HepG2 (cell line): ENCODE measurements around the gene VANGL2. TPM values are rescaled to one million over a fixed set of nuclear protein-coding genes. Genes with fewer than 3 reads are reported as not detected.

Experiments used
- ATAC-seq: fragments of 200-7000 bp; cut with Tn5 transposase; 3 replicates; pipeline ENCODE4 v1.9.1; 2020; ENCODE audit warnings: mild to moderate bottlenecking, moderate library complexity
- BruUV-seq: library from RNA; stranded (reverse); fragments of 400-500 nt; replicated peaks from 2 replicates; lab custom pipeline; 2021; lab: Mats Ljungman, UMichigan
- CTCF ChIA-PET: fragments of 300-600 bp; formaldehyde crosslinking; extraction: SDS; loops from one replicate; lab custom pipeline; 2021; ENCODE audit warnings: low total read pairs, inconsistent platforms, low intra/inter-chr PET ratio; lab: Yijun Ruan, JAX
- POLR2A ChIA-PET: fragments of 350-600 bp; sonication (Branson Sonifier 250); formaldehyde crosslinking; loops from one replicate; lab custom pipeline; 2020; ENCODE audit warnings: antibody characterized with exemption, inconsistent platforms; lab: Yijun Ruan, JAX
- DNase-seq: peaks from one replicate; pipeline ENCODE4 v3.0.0-alpha.2; 2015; ENCODE audit warnings: low spot score
- FAIRE-seq: peaks from 3 replicates; lab custom pipeline; 2011; peaks lifted over from hg19 to GRCh38; lab: Jason Lieb, UNC
- H2AFZ ChIP-seq: one replicate; pipeline ENCODE4 v1.6.1; 2011; ENCODE audit warnings: low read length, inconsistent platforms
- H3K27ac ChIP-seq: fragments of 300-600 bp; 3 replicates; pipeline ENCODE4 v1.8.0; 2011; ENCODE audit warnings: mixed run types, mild to moderate bottlenecking, mixed read lengths, low read length, inconsistent platforms; ENCODE audit not compliant: insufficient read depth; ENCODE audit errors: extremely low read length
- H3K27me3 ChIP-seq, 2 experiments: fragments of 200-600 bp in 1 of 2; 2 replicates in 1 of 2; 3 replicates in 1 of 2; pipeline versions ENCODE4 v1.6.0 to v1.8.0; 2011; ENCODE audit warnings: low read length in 2 of 2, mild to moderate bottlenecking in 2 of 2, moderate library complexity in 2 of 2, inconsistent platforms in 1 of 2; ENCODE audit not compliant: insufficient read depth in 2 of 2, control insufficient read depth in 1 of 2
- H3K36me3 ChIP-seq, 2 experiments: fragments of 200-600 bp in 1 of 2; replicated peaks in 1 of 2; 2 replicates in 1 of 2; 3 replicates in 1 of 2; pipeline versions ENCODE4 v1.5.1 to v1.8.0; 2011; ENCODE audit warnings: low read length in 2 of 2, inconsistent platforms in 1 of 2; ENCODE audit not compliant: insufficient read depth in 2 of 2, control insufficient read depth in 1 of 2
- H3K4me1 ChIP-seq: 2 replicates; pipeline ENCODE4 v1.5.1; 2012; ENCODE audit warnings: low read length, inconsistent platforms; ENCODE audit not compliant: insufficient read depth
- H3K4me2 ChIP-seq: 2 replicates; pipeline ENCODE4 v1.6.0; 2011; ENCODE audit warnings: low read depth, low read length, inconsistent platforms
- H3K4me3 ChIP-seq, 3 experiments: fragments of 200-600 bp in 1 of 3; sonication (generic), shearing (Covaris generic) in 1 of 3; replicated peaks in 1 of 3; 2 replicates each; pipeline ENCODE4 v1.5.1; 2011 to 2016; ENCODE audit warnings: low read length in 3 of 3, inconsistent platforms in 2 of 3, low read depth in 2 of 3, mild to moderate bottlenecking in 2 of 3, control low read depth in 1 of 3, mixed read lengths in 1 of 3; ENCODE audit not compliant: insufficient read depth in 1 of 3
- H3K79me2 ChIP-seq: one replicate; pipeline ENCODE4 v1.6.1; 2011; ENCODE audit warnings: low read length, inconsistent platforms; ENCODE audit not compliant: insufficient read depth
- H3K9ac ChIP-seq: 2 replicates; pipeline ENCODE4 v1.6.0; 2011; ENCODE audit warnings: mild to moderate bottlenecking, low read depth, low read length, inconsistent platforms; ENCODE audit not compliant: insufficient read depth
- H3K9me3 ChIP-seq: 2 replicates; pipeline ENCODE4 v1.5.1; 2012; ENCODE audit warnings: mild to moderate bottlenecking, low read length
- H4K20me1 ChIP-seq: 2 replicates; pipeline ENCODE4 v1.6.0; 2011; ENCODE audit warnings: inconsistent platforms, mild to moderate bottlenecking, low read length, moderate library complexity; ENCODE audit not compliant: insufficient read depth
- SP4 ChIP-seq: sonication (generic); formaldehyde crosslinking; IDR thresholded peaks from 2 replicates; pipeline ENCODE4 v1.8.1; 2023; ENCODE audit warnings: mild to moderate bottlenecking, missing genetic modification reagents
- STAG1 ChIP-seq: sonication (generic); formaldehyde crosslinking; IDR thresholded peaks from 2 replicates; pipeline ENCODE4 v1.4.0; 2020; ENCODE audit warnings: missing genetic modification reagents
- ZNF543 ChIP-seq: sonication (generic); formaldehyde crosslinking; IDR thresholded peaks from 2 replicates; pipeline ENCODE4 v1.4.0; 2020; ENCODE audit warnings: mild to moderate bottlenecking, missing genetic modification reagents
- ZSCAN12 ChIP-seq: sonication (generic); formaldehyde crosslinking; IDR thresholded peaks from 2 replicates; pipeline ENCODE4 v1.9.0; 2021; ENCODE audit warnings: mild to moderate bottlenecking, missing genetic modification reagents
- WGBS: methylation state at CpG from one replicate; pipeline ENCODE4 v1.1.6; 2017; ENCODE audit warnings: low lambda C conversion rate; 5-methylcytosine and 5-hydroxymethylcytosine counted together
- in situ Hi-C: cut with HindIII; loops from 2 replicates; pipeline ENCODE4 v1.10.0; 2017; ENCODE audit warnings: low pct_unique_long_range_greater_than_20kb; ENCODE audit not compliant: extremely low pct_ligation_motif_present
- intact Hi-C: fragments of 100-400 bp; cut with micrococcal nuclease; formaldehyde crosslinking; loops from one replicate; pipeline ENCODE4 v1.10.0; 2022; ENCODE audit not compliant: unreplicated experiment
- polyA plus RNA-seq, 8 experiments: library from polyadenylated mRNA; depleted of rRNA in 3 of 8; stranded (reverse) in 7 of 8; unstranded in 1 of 8; fragments of >200 nt; fragmentation: Illumina TruSeq in 4 of 8; extraction: Trizol in 4 of 8; gene quantifications; 2 replicates each; pipeline versions ENCODE4 v1.2.1 to v1.2.3, GENCODE V29; 2011 to 2016; ENCODE audit warnings: low read depth in 4 of 8, missing spikeins in 1 of 8, mixed read lengths in 1 of 8; ENCODE audit not compliant: insufficient read depth in 1 of 8
- total RNA-seq, 5 experiments: library from RNA; depleted of rRNA; stranded (reverse); fragments of >200 nt; fragmentation: Illumina TruSeq; extraction: Trizol; gene quantifications; 2 replicates each; pipeline ENCODE4 v1.2.3, GENCODE V29; 2016; ENCODE audit warnings: low read depth in 1 of 5
- TF ChIP-seq, protein P1 (sequence below): sonication (generic); formaldehyde crosslinking; IDR thresholded peaks from 2 replicates; pipeline ENCODE4 v1.5.0; 2020; ENCODE audit warnings: mild to moderate bottlenecking, missing genetic modification reagents, moderate library complexity
- TF ChIP-seq, protein P2 (sequence below): sonication (generic); formaldehyde crosslinking; IDR thresholded peaks from 2 replicates; pipeline ENCODE4 v1.4.0; 2020; ENCODE audit warnings: mild to moderate bottlenecking, missing genetic modification reagents
- TF ChIP-seq, protein P3 (sequence below): sonication (generic); formaldehyde crosslinking; IDR thresholded peaks from 2 replicates; pipeline ENCODE4 v1.4.0; 2020; ENCODE audit warnings: missing genetic modification reagents
- TF ChIP-seq, protein P4 (sequence below): sonication (generic); formaldehyde crosslinking; IDR thresholded peaks from 2 replicates; pipeline ENCODE4 v1.4.0; 2020; ENCODE audit warnings: mild to moderate bottlenecking, missing genetic modification reagents

Gene VANGL2
- total and polyA plus RNA-seq, 2 of the 13 experiments (the other 11 are each of a cell fraction or from before 2014, with no cell fraction given): 0.09 TPM; not detected in 1

DNA sequence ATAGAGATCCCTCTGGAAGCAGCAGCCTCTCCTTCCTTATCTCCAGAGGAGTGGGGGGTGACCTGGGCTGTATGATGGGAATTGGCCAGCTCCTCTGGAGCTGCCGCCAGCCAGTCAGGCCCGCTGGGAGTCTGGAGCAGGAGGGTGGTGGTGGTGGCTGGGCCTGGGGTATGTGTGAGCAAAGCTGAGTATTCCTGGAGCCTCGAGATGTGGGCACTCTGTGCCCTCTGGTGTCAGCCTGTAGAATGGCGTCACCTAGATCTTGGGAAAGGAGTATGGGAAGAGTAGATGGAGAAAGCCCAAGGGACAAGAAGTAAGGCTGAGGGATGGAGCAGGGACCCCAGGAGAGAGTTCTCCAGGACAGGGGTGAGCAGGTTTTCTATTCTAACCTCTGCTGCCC, 16.0 kb downstream of the VANGL2 start:
- no peak overlapping the region for H3K4me2 ChIP-seq
- H4K20me1 ChIP-seq: no peaks in the 10 kb centered on the region
- ATAC-seq (peak; percentile 87), FAIRE-seq (no peak), DNase-seq (peak; percentile 22)
- H3K9me3 ChIP-seq: no peaks in the 10 kb centered on the region
- intact Hi-C loops: no loop called here
- CTCF ChIA-PET: no interaction called here
- no peak overlapping the region for H3K9ac ChIP-seq
- H3K4me3 ChIP-seq: no peak overlapping the region
- no peak overlapping the region for H3K27ac ChIP-seq
- 4% methylated on average over 4 of the region's 4 CpGs for WGBS
- TF ChIP-seq, protein P1, sequence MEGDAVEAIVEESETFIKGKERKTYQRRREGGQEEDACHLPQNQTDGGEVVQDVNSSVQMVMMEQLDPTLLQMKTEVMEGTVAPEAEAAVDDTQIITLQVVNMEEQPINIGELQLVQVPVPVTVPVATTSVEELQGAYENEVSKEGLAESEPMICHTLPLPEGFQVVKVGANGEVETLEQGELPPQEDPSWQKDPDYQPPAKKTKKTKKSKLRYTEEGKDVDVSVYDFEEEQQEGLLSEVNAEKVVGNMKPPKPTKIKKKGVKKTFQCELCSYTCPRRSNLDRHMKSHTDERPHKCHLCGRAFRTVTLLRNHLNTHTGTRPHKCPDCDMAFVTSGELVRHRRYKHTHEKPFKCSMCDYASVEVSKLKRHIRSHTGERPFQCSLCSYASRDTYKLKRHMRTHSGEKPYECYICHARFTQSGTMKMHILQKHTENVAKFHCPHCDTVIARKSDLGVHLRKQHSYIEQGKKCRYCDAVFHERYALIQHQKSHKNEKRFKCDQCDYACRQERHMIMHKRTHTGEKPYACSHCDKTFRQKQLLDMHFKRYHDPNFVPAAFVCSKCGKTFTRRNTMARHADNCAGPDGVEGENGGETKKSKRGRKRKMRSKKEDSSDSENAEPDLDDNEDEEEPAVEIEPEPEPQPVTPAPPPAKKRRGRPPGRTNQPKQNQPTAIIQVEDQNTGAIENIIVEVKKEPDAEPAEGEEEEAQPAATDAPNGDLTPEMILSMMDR (CRISPR knock-in tag): peak; percentile 45
- TF ChIP-seq STAG1 (CRISPR knock-in tag): peak; percentile 40
- TF ChIP-seq, protein P2, sequence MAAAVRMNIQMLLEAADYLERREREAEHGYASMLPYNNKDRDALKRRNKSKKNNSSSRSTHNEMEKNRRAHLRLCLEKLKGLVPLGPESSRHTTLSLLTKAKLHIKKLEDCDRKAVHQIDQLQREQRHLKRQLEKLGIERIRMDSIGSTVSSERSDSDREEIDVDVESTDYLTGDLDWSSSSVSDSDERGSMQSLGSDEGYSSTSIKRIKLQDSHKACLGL (CRISPR knock-in tag): no peak
- TF ChIP-seq, all 625 proteins: peak for 2
- no peaks in the 10 kb centered on the region for H3K79me2 ChIP-seq
- peaks cover 3 to 28% of the 10 kb centered on the region in 2 experiments; a peak in 4 of 5 replicates for H3K27me3 ChIP-seq
- H3K36me3 ChIP-seq: no peaks in the 10 kb centered on the region
- in situ Hi-C loops: no loop called here
- no TSS peak for BruUV-seq
- no peak overlapping the region for H2AFZ ChIP-seq
- POLR2A ChIA-PET: no interaction called here
- H3K4me1 ChIP-seq: no peaks in the 10 kb centered on the region

DNA sequence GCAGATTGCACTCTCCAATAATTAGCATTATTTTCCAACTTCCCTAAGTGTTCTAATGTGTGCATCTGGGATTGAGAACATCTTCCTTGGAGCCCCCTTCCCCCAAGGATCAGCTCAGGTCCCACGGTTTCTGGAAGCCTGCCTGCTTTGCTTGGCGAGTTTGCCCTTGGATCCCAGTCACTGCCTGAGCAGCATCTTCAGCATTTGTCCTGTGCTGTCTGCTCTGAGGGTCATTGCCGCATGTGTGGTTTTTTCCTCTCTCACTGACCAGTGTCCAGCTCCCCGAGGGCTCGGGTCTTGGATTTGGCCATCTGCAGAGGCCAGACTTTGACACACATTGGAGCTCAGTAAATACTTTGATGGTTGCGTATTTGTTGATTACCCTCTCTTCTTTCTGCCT, 18.1 kb downstream of the VANGL2 start:
- no peak overlapping the region for H2AFZ ChIP-seq
- no peaks in the 10 kb centered on the region for H3K79me2 ChIP-seq
- ATAC-seq (no peak), FAIRE-seq (no peak), DNase-seq (no peak)
- H3K36me3 ChIP-seq: no peaks in the 10 kb centered on the region
- no peaks in the 10 kb centered on the region for H3K9me3 ChIP-seq
- ChIA-PET POLR2A (no interaction called here), CTCF (no interaction called here)
- WGBS: 19% methylated on average over 6 of the region's 6 CpGs
- in situ Hi-C loops: no loop called here
- no peak overlapping the region for H3K4me2 ChIP-seq
- H3K4me1 ChIP-seq: no peaks in the 10 kb centered on the region
- intact Hi-C loops: no loop called here
- H3K27ac ChIP-seq: no peak overlapping the region
- H4K20me1 ChIP-seq: no peaks in the 10 kb centered on the region
- H3K9ac ChIP-seq: no peak overlapping the region
- BruUV-seq: no TSS peak
- peaks cover 3 to 27% of the 10 kb centered on the region in 2 experiments; a peak in 4 of 5 replicates for H3K27me3 ChIP-seq
- H3K4me3 ChIP-seq: no peak overlapping the region
- TF ChIP-seq ZNF543 (CRISPR knock-in tag) (no peak), SP4 (CRISPR knock-in tag) (no peak), ZSCAN12 (CRISPR knock-in tag) (no peak)
- TF ChIP-seq, protein P3, sequence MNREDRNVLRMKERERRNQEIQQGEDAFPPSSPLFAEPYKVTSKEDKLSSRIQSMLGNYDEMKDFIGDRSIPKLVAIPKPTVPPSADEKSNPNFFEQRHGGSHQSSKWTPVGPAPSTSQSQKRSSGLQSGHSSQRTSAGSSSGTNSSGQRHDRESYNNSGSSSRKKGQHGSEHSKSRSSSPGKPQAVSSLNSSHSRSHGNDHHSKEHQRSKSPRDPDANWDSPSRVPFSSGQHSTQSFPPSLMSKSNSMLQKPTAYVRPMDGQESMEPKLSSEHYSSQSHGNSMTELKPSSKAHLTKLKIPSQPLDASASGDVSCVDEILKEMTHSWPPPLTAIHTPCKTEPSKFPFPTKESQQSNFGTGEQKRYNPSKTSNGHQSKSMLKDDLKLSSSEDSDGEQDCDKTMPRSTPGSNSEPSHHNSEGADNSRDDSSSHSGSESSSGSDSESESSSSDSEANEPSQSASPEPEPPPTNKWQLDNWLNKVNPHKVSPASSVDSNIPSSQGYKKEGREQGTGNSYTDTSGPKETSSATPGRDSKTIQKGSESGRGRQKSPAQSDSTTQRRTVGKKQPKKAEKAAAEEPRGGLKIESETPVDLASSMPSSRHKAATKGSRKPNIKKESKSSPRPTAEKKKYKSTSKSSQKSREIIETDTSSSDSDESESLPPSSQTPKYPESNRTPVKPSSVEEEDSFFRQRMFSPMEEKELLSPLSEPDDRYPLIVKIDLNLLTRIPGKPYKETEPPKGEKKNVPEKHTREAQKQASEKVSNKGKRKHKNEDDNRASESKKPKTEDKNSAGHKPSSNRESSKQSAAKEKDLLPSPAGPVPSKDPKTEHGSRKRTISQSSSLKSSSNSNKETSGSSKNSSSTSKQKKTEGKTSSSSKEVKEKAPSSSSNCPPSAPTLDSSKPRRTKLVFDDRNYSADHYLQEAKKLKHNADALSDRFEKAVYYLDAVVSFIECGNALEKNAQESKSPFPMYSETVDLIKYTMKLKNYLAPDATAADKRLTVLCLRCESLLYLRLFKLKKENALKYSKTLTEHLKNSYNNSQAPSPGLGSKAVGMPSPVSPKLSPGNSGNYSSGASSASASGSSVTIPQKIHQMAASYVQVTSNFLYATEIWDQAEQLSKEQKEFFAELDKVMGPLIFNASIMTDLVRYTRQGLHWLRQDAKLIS (CRISPR knock-in tag): no peak
- TF ChIP-seq, protein P4, sequence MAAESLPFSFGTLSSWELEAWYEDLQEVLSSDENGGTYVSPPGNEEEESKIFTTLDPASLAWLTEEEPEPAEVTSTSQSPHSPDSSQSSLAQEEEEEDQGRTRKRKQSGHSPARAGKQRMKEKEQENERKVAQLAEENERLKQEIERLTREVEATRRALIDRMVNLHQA (CRISPR knock-in tag): no peak
